Bronchial epithelial cell (primary cell): ENCODE data around the gene PARP2. TPM values are rescaled to one million over a fixed set of nuclear protein-coding genes. Genes with fewer than 3 reads are reported as not detected.
A peak's percentile ranks its signal among the peaks of the same experiment; 100 is the strongest.

Source experiments
- DNase-seq: peaks from one replicate; pipeline ENCODE4 v3.0.0-alpha.2; 2010; ENCODE audit warnings: low read depth
- FAIRE-seq: peaks from 2 replicates; lab custom pipeline; 2011; peaks lifted over from hg19 to GRCh38; lab: Jason Lieb, UNC
- H3K27me3 ChIP-seq: 2 replicates; pipeline ENCODE4 v1.5.1; 2011; ENCODE audit warnings: low read length; ENCODE audit not compliant: control insufficient read depth, insufficient read depth
- H3K36me3 ChIP-seq: 2 replicates; pipeline ENCODE4 v1.5.1; 2011; ENCODE audit warnings: low read length; ENCODE audit not compliant: control insufficient read depth, insufficient read depth
- H3K4me3 ChIP-seq: 2 replicates; pipeline ENCODE4 v1.5.1; 2011; ENCODE audit warnings: mild to moderate bottlenecking, low read depth, low read length, control low read depth
- total RNA-seq: library from RNA; depleted of rRNA; stranded (reverse); fragments of >200 nt; gene quantifications from 2 replicates; pipeline ENCODE4 v1.2.1, GENCODE V29; 2014
- TF ChIP-seq, protein P1 (sequence below): IDR thresholded peaks from 2 replicates; pipeline ENCODE4 v1.5.1; 2011; ENCODE audit warnings: mild to moderate bottlenecking, moderate library complexity, low read length, control low read depth, inconsistent platforms; ENCODE audit not compliant: insufficient read depth, severe bottlenecking

Gene PARP2
- total RNA-seq, 1 donor from 2014 or later: 7.9 TPM

DNA sequence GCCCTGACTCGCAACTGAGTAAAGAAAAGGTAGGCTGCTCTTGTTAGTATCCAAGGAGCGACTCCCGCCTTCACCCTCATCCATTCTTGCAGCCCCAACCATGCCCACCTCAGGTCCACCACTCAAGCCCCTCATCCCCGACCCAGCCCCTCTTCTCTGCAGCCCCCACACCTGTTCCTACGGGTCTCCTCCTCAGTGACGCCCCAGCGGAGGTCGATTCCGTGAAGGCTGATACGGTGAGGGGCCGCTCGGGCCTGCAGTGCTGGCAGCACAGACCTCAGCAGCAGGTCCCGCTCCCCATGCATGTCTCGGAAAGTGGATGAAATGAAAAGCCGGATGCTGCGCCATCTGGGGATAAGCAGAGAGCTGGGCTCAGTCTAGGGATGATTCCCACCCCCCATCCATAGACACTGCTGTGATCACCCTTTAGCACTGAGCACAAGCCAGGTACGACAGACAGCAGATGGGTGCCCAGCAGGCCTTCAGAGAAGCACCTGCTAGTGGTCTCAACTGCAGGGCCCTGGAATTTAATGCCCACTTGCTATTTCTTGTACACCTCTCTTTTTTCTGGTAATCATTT, 42.9 kb downstream of the PARP2 start:
- TF ChIP-seq, protein P1, sequence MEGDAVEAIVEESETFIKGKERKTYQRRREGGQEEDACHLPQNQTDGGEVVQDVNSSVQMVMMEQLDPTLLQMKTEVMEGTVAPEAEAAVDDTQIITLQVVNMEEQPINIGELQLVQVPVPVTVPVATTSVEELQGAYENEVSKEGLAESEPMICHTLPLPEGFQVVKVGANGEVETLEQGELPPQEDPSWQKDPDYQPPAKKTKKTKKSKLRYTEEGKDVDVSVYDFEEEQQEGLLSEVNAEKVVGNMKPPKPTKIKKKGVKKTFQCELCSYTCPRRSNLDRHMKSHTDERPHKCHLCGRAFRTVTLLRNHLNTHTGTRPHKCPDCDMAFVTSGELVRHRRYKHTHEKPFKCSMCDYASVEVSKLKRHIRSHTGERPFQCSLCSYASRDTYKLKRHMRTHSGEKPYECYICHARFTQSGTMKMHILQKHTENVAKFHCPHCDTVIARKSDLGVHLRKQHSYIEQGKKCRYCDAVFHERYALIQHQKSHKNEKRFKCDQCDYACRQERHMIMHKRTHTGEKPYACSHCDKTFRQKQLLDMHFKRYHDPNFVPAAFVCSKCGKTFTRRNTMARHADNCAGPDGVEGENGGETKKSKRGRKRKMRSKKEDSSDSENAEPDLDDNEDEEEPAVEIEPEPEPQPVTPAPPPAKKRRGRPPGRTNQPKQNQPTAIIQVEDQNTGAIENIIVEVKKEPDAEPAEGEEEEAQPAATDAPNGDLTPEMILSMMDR: no peak
- no peaks in the 10 kb centered on the region for H3K27me3 ChIP-seq
- H3K36me3 ChIP-seq: peaks cover 53% of the 10 kb centered on the region
- no peak overlapping the region for H3K4me3 ChIP-seq
- no peak for FAIRE-seq
- DNase-seq: no peak

- DNase-seq (no peak), FAIRE-seq (no peak)
- no peak overlapping the region for H3K4me3 ChIP-seq
- peaks cover 43% of the 10 kb centered on the region for H3K36me3 ChIP-seq
- no peaks in the 10 kb centered on the region for H3K27me3 ChIP-seq
- TF ChIP-seq, protein P1: no peak
These were observed 44.1 kb downstream of the PARP2 start for GRCh38 chr14:20387576-20387975.

- DNase-seq (no peak), FAIRE-seq (no peak)
- H3K36me3 ChIP-seq: peaks cover 41% of the 10 kb centered on the region
- TF ChIP-seq, protein P1: no peak
- no peak overlapping the region for H3K4me3 ChIP-seq
- H3K27me3 ChIP-seq: no peaks in the 10 kb centered on the region
These were observed 44.7 kb downstream of the PARP2 start for GRCh38 chr14:20388159-20388558.

DNA sequence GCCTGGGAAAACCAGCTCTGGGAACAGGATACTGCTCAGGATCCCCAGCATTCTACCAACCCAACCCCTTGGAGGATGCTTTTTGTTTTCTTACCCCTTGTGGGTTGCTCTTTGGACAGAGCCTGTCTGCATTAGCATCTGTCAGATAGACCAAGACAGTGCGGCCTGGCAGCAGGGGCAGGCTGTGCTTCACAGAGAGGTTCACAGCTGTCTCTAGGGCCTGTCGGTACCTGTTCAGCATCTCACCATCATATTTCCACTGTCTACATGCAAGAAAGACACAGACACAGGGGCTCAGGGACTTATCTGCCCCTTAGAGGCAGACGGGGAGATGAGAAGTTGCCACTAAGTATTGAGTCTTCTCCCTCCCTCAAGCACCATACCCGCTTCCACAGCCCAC, 48.1 kb downstream of the PARP2 start:
- no peak for DNase-seq
- Histone ChIP-seq H3K4me3 (no peak overlapping the region), H3K36me3 (peaks cover 18% of the 10 kb centered on the region), H3K27me3 (no peaks in the 10 kb centered on the region)
- TF ChIP-seq, protein P1: no peak
- no peak for FAIRE-seq

DNA sequence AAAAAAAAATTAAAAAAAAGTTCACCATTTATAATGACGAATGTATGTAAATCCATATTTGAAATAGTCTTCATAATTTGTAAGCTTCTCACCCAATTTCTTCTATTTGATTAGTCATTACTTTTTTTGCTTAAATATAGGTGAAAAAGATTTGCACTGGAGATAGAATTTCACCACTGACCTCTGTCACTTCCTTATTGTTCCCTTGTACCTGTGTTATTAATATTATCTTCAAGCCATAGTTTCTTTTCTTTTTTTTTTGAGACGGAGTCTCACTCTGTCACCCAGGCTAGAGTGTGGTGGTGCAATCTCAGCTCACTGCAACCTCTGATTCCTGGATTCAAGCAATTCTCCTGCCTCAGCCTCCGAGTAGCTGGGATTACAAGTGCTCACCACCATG, 54.1 kb downstream of the PARP2 start:
- TF ChIP-seq, protein P1: no peak
- FAIRE-seq (no peak), DNase-seq (no peak)
- Histone ChIP-seq H3K27me3 (no peaks in the 10 kb centered on the region), H3K36me3 (peaks cover 13% of the 10 kb centered on the region), H3K4me3 (no peak overlapping the region)

- Histone ChIP-seq H3K27me3 (no peaks in the 10 kb centered on the region), H3K36me3 (peaks cover 19% of the 10 kb centered on the region), H3K4me3 (no peak overlapping the region)
- no peak for FAIRE-seq
- TF ChIP-seq, protein P1: no peak
- peak; percentile 66 for DNase-seq
These were observed 57.1 kb downstream of the PARP2 start for GRCh38 chr14:20400589-20400964.
